RCC 7860 (cell line): Measurements from ENCODE around the gene LBX2.
"Not testable (repeated sequence)": the region's sequence is repeated elsewhere in the genome, so short reads cannot be mapped to it uniquely, and the experiment has no call there.

Experiments
- DNase-seq: peaks from one replicate; pipeline ENCODE4 v3.0.0-alpha.2; 2015; ENCODE audit warnings: low spot score
- FAIRE-seq: peaks from 2 replicates; lab custom pipeline; 2012; peaks lifted over from hg19 to GRCh38; lab: Jason Lieb, UNC

LBX2 gene

DNA sequence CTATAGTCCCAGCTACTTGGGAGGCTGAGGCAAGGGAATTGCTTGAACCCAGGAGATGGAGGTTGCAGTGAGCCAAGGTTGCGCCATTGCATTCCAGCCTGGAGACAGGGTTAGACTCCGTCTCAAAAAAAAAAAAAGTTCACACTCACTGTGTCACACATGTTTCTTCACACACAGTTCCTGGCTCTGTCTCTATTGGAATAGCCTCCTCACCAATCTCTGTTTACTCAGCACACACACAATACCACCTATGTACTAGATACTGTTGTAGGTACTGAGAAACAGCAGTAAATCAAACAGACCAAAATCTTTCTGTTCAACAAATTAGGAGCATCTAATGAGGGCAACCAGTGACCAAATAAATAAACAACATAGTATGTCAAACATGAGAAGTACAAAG lies 13.3 kb downstream of the LBX2 start:
- DNase-seq (no peak), FAIRE-seq (no peak)

DNA sequence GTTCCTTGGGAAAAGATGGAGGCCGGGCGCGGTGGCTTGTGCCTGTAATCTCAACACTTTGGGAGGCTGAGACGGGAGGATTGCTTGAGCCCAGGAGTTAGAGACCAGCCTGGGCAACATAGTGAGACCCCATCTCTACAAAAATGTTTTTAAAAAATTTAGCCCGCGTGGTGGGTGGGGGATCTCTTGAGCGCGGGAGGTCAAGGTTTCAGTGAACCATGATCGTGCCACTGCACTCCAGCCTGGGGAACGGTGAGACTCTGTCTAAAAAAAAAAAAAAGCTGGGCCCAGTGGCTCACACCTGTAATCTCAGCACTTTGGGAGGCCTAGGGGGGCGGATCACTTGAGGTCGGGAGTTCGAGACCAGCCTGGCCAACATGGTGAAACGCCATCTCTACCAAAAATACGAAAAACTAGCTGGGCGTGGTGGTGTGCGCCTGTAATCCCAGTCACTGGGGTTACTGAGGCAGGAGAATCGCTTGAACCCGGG lies 15.7 kb downstream of the LBX2 start:
- FAIRE-seq, DNase-seq: not testable (repeated sequence)

DNA sequence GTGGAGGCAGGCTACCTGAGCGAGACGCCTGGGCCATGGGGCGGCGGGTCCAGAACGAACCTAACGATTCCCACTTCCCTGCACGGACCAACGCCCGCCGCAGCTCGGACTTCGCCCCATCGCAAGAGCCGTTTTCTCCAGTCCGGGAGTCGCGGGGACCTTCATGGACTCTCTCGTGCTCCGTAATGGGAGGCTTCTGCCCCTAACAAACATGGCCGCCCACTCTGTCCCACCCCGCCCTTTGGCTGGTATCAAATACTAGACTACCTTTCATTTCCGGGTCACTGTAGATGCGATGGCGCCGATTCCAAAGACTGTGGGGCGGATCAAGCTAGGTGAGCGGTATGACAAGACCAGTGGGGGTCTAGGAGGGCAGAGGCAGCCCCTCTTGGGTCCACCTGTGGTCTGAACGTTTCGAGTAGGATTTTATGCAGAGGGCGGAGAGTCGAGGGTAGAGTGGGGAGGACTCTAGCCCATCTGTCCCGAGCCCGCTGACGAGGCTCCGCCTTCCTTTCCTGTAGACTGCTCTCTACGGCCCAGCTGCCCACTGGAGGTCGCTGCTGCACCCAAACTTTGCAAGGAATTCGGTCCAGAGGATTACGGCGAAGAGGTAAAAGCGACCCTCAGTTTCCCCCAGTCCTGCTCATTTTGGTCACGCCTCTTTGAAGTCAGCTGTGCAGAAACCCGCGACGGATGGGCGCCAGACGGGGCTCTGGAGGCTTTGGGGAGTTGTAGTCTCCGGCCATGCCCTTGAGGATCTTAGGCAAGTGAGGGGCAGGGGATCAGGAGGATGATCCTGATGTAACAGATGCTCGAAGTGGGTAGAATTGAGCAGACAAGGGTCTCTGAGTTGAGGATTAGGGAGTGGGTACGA lies 16.4 kb downstream of the LBX2 start, which contains the start of the genes CCDC142 and TTC31:
CCDC142 (minus strand) TSS at position 198 of the 874 bp plus-strand sequence; CDS start at position 37, 161 bp downstream.
TTC31 (plus strand) TSS at position 281 of the 874 bp plus-strand sequence; CDS start at position 296, 15 bp downstream.
- FAIRE-seq (peak; percentile 44), DNase-seq (peak; percentile 87)

DNA sequence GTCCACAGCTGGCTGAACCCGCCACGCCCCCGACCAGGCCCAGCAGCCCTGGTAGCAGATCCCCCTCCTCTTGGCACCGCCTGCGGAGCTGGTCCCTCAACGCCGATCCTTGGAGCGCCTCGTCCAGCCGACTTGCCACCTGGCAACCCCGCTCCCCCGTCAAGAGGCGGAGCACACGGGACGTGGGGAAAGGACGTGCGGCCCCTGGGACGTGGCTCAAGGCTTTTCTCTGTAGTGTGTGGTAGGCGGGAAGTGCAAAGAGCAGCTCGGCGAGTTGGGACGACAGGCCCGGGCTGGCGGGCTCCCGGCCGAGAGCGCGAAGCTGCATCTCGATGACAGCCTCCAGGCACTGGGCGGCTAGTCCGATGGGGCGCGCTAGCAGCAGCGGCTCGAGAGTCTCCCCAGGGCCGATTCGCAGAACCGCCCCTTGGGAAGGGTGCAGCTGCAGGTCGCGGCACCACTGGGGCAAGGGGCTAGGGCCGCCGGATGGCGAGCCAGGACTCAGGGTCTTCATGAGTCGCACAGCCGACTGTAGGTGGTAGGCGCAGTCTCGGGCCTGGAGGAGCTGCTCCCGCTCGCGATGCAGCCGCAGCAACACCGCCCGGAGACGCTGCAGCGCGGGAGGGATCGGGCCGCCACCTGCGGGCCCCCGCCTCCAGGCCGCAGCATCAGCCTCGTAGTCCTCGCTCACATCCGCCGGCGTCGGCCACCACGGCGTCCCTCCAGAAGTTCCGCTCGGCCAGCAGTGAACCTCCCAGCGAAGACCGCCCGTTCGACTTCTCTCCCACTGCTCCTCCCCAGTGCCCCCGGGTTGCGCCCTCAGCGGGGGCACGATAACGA lies 17.2 kb downstream of the LBX2 start:
- DNase-seq = no peak
- FAIRE-seq = no peak

DNA sequence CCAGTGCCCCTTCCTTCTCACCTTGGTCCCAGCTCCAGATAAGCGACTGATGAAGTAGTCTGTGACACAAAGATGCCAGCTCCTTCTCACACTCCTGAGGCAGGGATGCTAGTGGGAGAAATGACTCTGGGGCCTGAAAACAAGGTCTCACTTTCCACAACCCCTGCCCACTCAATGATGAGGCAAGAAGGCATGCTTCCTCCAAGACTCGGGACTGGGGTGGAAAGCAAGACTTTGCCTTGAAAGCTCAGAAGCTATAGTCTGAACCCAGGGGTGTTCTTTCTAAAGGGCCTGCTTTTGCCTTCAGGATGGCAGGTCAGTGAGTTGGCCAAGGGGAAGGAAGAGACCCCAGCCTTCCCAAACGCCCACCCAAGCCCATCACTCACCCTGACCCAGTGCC lies 18.0 kb downstream of the LBX2 start:
- no peak for DNase-seq
- no peak for FAIRE-seq

DNA sequence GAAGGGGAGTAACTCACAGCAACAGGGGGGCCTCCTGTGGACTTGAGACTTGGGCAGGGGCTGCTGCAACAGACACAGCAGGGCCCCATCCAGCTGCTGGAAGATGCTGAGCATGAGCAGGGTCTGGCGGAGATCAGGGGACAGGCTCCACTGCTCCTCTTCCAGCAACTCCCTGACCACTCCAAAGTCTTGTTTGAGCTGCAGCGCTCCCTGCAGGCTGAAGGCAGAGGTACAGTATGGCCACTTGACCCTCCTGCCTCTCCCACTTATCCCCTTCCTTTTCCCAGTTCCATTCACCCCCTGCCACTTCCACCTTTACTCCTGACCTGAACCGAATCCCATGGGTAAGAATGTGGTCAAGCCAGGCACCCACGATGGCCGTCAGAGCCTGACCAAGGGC lies 24.5 kb downstream of the LBX2 start:
- DNase-seq (no peak), FAIRE-seq (no peak)

DNA sequence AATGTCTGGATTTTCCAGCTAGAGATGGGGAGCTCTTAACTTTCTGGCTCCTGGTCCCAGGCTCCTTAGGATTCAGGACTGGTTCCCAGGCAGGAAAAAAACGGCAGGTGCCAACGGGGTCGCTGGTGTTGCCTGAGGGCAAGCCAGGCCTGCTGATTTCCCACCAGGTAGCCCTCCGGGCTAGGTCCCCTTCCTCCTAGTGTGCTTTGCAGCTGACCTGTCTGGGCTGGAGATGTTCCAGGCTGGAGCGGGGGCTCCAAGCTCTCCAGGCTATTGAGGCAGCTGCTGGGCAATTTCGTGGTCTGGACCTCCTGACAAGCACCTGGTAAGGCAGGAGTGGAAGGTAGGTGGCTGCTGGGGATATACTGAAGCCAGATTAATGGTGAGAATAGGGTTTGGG lies 24.9 kb downstream of the LBX2 start:
- FAIRE-seq (no peak), DNase-seq (no peak)

DNA sequence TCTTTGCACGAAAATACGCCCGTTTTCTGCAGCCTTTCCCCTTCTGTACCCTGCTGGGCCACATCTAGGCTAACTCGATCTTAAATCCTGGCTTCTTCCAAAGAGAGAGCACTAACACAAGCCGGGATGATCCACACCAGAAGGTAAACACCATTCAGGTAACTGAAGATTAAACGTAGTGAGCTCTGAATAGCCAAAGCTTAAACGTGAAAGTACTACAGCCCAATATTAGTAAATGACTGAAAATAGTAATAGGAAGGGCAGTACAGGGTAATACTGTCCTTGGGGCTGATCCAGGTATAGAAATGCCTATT lies 26.5 kb downstream of the LBX2 start:
- no peak for FAIRE-seq
- no peak for DNase-seq

DNA sequence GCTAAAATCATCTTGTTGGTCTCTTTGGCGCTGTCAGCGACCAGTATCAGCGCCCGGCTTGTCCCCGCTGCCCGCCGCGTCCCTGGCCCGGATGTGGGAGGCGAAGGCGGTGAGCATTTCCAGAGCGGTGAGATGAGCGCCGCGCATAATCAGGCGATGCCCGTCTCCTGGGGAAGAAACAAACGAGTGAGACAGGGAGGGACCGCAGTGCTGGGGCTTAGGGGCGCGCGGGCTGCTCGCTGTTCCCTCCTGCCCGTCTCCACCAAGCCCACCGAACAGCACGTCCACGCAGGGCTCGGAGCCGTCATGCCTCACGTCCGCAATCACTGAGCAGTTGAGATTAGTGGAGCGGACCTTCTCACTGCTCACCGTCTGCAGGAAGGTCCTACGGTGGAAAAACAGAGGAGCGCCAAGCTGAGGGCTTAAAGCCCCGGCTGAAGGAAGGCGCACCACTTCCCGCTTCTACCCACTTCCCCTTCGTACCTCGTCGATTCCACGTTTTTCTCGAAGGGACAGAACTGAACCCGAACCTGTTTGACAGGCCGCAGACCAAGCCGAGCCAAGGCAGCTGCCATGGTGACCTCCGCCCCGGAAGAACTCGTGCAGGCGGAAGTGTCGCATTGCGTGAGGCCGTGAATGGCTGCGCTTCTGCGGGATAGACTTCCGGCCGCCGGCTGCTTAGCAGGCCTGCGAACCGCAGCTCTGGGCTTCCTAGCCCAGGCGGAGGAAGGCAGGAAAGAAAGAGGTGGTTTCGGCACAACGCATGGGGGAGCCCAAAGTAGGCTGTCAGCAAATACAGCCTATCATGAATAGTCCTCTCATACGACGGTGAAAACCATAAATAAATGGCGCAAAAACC lies 27.1 kb downstream of the LBX2 start, which contains the start of gene MRPL53:
MRPL53 (minus strand) TSS at position 595 of the 859 bp plus-strand sequence; CDS start at position 575, 20 bp downstream.
- DNase-seq (peak; percentile 82), FAIRE-seq (no peak)

DNA sequence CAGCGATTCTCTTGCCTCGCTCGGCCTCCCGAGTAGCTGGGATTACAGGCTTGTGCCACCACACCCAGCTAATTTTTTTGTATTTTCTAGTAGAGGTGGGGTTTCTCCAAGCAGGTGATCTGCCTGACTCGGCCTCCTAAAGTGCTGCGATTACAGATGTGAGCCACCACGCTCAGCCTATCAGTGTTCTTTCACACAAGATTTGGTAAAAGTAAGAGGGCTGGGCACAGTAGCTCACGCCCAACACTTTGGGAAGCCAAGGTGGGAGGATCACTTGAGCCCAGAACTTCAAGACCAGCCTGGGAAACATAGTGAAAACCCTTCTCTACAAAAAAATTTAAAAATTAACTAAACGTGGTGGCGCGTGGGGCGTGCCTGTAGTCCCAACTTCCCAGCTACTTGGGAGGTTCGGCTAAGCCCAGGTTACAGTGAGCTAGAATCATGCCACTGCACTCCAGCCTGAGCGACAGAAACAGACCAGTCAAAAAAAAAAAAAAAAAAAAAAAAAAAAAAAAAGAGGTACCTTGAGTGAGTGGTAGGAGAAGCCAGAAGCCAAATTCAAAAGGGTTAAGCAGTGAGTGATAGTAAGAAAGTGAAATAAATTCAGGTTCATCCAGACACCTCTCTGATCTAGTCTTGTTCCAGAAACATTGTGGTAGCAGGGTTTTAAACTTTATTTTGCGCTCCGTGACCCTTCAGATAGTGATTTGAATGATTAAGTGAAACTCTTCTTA lies 27.9 kb downstream of the LBX2 start:
- FAIRE-seq (no peak), DNase-seq (no peak)

DNA sequence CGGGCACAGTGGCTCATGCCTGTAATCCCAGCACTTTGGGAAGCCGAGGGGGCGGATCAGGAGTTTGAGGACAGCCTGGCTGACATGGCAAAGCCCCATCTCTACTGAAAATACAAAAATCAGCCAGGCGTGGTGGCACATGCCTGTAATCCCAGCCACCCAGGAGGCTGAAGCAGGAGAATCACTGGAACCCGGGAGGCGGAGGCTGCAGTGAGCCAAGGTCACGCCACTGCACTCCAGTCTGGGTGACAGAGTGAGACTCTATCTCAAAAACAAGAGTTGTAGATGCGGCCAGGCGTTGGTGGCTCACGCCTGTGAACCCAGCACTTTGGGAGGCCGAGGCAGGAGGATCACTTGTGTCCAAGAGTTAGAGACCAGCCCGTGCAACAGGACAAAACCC lies 28.7 kb downstream of the LBX2 start:
- not testable (repeated sequence) for FAIRE-seq, DNase-seq

DNA sequence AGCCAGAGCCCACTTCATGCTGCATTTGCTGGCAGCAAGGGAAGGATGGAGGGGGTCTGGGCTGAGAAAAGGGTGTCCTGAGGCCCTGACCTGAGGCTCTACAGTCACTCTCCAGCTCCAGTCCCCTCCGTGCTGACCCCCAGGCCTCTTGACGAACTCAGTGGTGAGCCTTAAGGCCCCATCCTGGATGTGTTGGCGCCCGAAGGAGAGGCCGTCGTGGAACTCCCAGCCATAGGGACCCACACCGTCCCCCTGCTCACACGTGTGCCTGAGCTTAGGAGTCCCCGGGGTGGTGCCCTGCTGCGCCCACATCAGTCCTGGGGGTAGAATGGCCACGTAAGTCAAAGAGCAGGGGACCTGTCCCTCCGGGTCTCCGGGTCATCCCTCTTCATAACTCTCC lies 35.0 kb downstream of the LBX2 start:
- DNase-seq (no peak), FAIRE-seq (no peak)

DNA sequence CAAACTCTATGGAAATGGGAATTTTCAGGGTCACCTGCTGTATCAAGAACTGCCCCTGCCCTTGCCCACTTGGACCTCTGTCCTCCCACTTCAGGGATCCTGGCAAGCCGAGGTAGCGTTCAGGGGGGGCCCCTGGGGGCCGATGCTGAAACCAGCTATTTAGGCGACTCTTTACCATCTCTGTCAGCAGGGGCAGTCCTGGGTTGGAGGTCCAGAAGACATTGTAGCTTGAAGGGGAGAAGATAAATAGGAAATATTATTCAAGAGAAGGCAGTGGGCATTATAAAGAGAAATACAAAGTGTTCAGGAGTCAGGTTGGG lies 36.7 kb downstream of the LBX2 start:
- FAIRE-seq = no peak
- DNase-seq = no peak

DNA sequence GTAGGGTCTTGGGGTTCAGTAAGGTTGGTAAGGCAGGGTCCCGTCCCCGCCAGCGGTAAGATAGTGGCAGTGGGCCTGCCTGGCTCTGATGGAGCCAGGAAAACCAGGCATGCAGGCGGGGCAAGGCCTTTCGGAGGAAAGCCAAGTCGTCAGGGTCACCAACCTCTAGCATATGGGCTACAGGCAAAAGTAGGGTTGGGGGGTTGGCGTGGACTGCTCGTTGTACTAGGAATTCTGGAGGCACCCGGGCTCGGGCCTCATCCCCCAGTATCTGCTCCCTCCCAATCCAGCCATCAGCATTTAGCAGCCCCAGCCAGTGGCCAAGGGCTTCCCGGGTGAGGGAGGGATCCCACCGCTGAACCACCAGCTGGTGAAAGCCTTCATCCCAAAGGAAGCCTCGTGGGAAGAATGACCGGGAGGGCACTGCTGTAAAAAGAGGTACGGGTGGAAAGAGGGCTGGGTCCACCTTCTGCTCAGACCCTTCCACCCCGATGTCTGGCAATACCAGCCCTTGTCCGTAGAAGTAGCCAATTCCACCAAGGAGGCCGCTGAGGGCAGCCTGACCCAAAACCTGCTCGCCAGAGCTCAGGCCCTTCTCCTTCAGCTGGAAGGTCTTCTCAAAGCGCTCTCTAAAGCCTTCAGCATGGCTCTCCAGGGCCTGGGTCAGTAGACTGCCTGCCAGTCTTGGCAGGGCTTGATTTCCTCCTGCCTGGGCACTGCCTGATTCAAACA lies 37.2 kb downstream of the LBX2 start:
- no peak for FAIRE-seq
- DNase-seq = no peak

DNA sequence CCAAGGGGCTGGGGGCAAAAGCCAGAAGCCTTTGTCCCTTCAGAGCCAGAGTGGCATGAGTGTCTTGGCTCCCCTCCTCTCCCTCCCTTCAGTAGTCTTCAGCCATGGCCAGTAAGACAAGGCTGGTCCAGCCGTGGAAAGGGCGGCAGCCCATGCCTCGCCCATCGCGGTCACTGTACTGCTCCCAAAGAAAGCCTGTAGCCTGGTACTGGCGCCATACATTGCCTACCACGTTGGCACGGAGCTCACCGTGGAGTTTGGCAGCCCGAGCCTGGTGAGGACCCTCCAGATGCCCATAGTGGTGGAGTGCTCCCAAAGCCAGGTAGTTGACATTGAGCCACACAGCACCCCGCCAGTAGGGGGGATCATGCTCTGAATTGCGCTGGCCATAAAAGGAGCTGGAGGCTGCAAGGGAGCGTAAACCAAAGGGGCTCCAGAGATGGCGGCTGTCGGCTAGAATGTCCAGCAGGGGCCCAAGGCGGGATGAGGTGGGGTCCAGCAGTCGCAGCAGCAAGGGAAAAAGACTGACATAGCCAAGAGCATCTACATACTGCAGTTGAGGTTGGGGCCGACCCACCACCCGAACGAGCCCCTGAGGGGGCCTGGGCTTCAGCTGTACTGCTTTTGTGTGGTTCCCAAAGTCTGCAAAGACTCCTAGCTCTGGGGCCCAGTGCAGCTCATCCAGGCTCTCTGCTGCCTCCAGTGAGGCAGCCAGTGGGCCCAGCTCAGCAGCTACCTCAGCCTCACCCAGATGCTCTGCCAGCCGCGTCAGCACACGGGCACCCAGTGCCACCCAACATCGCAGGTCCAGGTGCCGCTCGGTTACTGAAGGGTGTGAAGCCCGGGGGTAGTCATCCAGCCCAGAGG lies 38.0 kb downstream of the LBX2 start:
- no peak for DNase-seq

DNA sequence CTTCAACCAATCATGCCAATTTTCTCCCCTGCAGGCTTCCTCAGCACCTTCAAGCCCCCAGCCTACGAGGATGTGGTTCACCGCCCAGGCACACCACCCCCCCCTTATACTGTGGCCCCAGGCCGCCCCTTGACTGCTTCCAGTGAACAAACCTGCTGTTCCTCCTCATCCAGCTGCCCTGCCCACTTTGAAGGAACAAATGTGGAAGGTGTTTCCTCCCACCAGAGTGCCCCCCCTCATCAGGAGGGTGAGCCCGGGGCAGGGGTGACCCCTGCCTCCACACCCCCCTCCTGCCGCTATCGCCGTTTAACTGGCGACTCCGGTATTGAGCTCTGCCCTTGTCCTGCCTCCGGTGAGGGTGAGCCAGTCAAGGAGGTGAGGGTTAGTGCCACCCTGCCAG lies 39.2 kb downstream of the LBX2 start:
- not testable (repeated sequence) for FAIRE-seq, DNase-seq

More for the DNA sequence above, 38.0 kb downstream of the LBX2 start:
- no peak for FAIRE-seq

DNA sequence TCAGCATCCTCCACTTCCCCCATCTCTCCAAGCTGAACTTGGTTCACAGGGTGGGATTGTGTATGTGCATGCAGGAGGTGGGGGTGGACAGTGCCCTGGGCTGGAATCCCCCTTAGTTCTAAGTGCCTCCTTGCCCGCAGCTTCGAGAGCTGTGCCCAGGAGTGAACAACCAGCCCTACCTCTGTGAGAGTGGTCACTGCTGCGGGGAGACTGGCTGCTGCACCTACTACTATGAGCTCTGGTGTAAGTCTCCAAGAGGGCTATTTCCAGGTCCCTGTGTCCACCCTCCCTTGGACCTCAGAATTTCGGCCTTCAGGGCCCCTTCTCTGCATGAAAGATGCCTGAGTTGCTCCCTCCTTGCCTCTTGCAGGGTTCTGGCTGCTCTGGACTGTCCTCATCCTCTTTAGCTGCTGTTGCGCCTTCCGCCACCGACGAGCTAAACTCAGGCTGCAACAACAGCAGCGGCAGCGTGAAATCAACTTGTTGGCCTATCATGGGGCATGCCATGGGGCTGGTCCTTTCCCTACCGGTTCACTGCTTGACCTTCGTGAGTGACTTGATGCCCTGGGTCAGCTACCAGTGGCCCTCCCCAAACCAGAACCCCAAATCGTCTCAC lies 39.8 kb downstream of the LBX2 start:
- not testable (repeated sequence) for FAIRE-seq, DNase-seq

DNA sequence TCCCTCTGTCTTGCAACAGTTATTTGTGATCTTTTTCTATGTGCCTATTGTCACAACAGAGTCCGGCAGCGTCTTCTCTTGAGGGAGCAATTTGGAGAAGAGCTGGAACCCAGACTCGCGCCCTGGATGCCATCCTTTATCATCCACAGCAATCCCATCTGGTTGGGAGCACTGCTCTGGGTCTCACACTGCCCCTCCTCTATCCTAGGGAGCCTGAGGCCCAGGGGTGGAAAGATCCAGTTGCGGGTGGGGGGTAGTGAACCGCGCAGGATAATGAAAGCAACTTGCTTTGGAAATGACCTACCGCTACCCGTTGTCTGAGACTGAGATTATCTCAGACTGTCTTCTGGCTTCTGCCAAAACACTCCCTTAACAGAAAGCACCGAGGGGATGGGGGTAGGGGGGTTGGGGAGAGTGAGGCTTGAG lies 40.5 kb downstream of the LBX2 start:
- no peak for FAIRE-seq
- DNase-seq = no peak
